DND-41 (cell line): ENCODE measurements around the gene NDUFB2.

ENCODE experiments used
- ATAC-seq: fragments of 200-7000 bp; cut with Tn5 transposase; 3 replicates; pipeline ENCODE4 v1.9.1; 2021; ENCODE audit warnings: low read depth; ENCODE audit not compliant: insufficient read depth
- DNase-seq: peaks from one replicate; pipeline ENCODE4 v3.0.0-alpha.2; 2020
- H2AFZ ChIP-seq: 2 replicates; pipeline ENCODE4 v1.6.0; 2012; ENCODE audit warnings: low read depth, low read length
- H3K27ac ChIP-seq: 2 replicates; pipeline ENCODE4 v1.5.1; 2012; ENCODE audit warnings: low read length, inconsistent platforms
- H3K27me3 ChIP-seq: fragments of 200-600 bp; sonication (generic); 2 replicates; pipeline ENCODE4 v1.6.0; 2012; ENCODE audit warnings: low read length, mild to moderate bottlenecking, inconsistent platforms; ENCODE audit not compliant: insufficient read depth, poor library complexity
- H3K36me3 ChIP-seq: 2 replicates; pipeline ENCODE4 v1.5.1; 2012; ENCODE audit warnings: low read length, inconsistent platforms; ENCODE audit not compliant: insufficient read depth
- H3K4me1 ChIP-seq: 2 replicates; pipeline ENCODE4 v1.5.1; 2012; ENCODE audit warnings: mild to moderate bottlenecking, low read length; ENCODE audit not compliant: insufficient read depth
- H3K4me2 ChIP-seq: 2 replicates; pipeline ENCODE4 v1.6.0; 2012; ENCODE audit warnings: mild to moderate bottlenecking, moderate library complexity, low read length, inconsistent platforms; ENCODE audit not compliant: insufficient read depth
- H3K4me3 ChIP-seq, 2 experiments: fragments of 200-600 bp in 1 of 2; shearing (Covaris generic) in 1 of 2; 2 replicates each; pipeline ENCODE4 v1.5.1; 2012 to 2016; ENCODE audit warnings: inconsistent platforms in 2 of 2, low read length in 2 of 2, mild to moderate bottlenecking in 2 of 2, low read depth in 1 of 2, moderate library complexity in 1 of 2
- H3K79me2 ChIP-seq: 2 replicates; pipeline ENCODE4 v1.6.0; 2012; ENCODE audit warnings: low read length, inconsistent platforms; ENCODE audit not compliant: insufficient read depth
- H3K9ac ChIP-seq: 2 replicates; pipeline ENCODE4 v1.6.0; 2012; ENCODE audit warnings: low read depth, mild to moderate bottlenecking, inconsistent platforms, low read length, moderate library complexity
- H3K9me3 ChIP-seq: 2 replicates; pipeline ENCODE4 v1.5.1; 2012; ENCODE audit warnings: low read length, moderate library complexity, mild to moderate bottlenecking, inconsistent platforms; ENCODE audit not compliant: insufficient read depth, severe bottlenecking
- H4K20me1 ChIP-seq: 2 replicates; pipeline ENCODE4 v1.6.0; 2012; ENCODE audit warnings: low read length; ENCODE audit not compliant: insufficient read depth
- EZH2 ChIP-seq: IDR thresholded peaks from 3 replicates; pipeline ENCODE4 v1.6.1; 2012; ENCODE audit warnings: borderline replicate concordance, low read depth, mild to moderate bottlenecking, moderate library complexity, low read length, inconsistent platforms; ENCODE audit not compliant: severe bottlenecking
- TF ChIP-seq, protein P1 (sequence below): IDR thresholded peaks from 2 replicates; pipeline ENCODE4 v1.5.1; 2012; ENCODE audit warnings: borderline replicate concordance, low read length, moderate library complexity, mild to moderate bottlenecking; ENCODE audit not compliant: poor library complexity, severe bottlenecking; ENCODE audit errors: extremely low read depth

The NDUFB2 gene

DNA sequence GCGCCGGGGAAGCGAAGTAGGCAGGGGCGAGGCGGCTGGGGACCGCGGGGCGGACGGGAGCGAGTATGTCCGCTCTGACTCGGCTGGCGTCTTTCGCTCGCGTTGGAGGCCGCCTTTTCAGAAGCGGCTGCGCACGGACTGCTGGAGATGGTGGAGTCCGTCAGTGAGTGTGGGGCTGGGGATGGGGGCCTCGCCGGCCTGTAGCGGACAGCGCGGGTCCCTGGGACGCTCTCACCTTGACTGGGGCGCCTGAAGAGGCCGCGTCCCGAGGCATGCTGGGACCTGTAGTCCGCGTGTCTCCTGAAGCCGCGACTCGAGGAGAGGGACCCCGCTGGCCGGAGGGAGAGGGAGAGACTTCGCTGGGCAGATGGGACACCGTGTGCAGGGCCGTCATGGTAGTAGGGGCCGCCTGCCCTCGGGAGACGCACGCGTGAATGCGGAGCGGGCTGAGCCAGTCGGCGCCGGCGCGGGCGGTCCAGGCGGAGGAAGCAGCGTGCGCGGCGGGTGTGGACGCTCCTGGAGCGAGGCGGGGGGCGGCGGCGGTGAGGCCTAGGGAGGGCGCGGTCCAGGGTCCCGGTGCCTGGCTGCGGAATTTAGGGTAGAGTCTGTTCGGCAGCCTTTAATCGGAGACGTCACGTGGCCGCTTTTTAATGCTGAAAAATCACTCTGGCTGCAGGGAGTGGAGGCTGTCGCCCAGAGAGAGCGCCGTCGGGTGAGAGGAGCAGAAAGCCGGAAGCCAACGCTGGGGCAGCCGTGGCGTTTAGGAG lies at the start of gene NDUFB2:
TSS of gene NDUFB2 (plus strand) at position 29 of the 767 bp plus-strand sequence. CDS start at position 66, 37 bp downstream.
- ATAC-seq, result peak; percentile 88
- Histone ChIP-seq H2AFZ (peak within 1 kb of the TSS; percentile 95), H3K4me1 (peaks cover 31% of the 10 kb centered on the region), H3K9me3 (no peaks in the 10 kb centered on the region), H3K27ac (peak within 1 kb of the TSS; percentile 75), H3K4me2 (peak within 1 kb of the TSS; percentile 99), H3K4me3 (peak within 1 kb of the TSS; percentile 48 to 93), H3K79me2 (peaks cover 51% of the 10 kb centered on the region), H4K20me1 (peaks cover 22% of the 10 kb centered on the region; the same call in 1 of the 2 replicates), H3K36me3 (peaks cover 26% of the 10 kb centered on the region), H3K9ac (peak within 1 kb of the TSS; percentile 70), H3K27me3 (no peaks in the 10 kb centered on the region)
- DNase-seq, result peak; percentile 69
- no peak for TF ChIP-seq EZH2
- TF ChIP-seq, protein P1, sequence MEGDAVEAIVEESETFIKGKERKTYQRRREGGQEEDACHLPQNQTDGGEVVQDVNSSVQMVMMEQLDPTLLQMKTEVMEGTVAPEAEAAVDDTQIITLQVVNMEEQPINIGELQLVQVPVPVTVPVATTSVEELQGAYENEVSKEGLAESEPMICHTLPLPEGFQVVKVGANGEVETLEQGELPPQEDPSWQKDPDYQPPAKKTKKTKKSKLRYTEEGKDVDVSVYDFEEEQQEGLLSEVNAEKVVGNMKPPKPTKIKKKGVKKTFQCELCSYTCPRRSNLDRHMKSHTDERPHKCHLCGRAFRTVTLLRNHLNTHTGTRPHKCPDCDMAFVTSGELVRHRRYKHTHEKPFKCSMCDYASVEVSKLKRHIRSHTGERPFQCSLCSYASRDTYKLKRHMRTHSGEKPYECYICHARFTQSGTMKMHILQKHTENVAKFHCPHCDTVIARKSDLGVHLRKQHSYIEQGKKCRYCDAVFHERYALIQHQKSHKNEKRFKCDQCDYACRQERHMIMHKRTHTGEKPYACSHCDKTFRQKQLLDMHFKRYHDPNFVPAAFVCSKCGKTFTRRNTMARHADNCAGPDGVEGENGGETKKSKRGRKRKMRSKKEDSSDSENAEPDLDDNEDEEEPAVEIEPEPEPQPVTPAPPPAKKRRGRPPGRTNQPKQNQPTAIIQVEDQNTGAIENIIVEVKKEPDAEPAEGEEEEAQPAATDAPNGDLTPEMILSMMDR, result no peak

DNA sequence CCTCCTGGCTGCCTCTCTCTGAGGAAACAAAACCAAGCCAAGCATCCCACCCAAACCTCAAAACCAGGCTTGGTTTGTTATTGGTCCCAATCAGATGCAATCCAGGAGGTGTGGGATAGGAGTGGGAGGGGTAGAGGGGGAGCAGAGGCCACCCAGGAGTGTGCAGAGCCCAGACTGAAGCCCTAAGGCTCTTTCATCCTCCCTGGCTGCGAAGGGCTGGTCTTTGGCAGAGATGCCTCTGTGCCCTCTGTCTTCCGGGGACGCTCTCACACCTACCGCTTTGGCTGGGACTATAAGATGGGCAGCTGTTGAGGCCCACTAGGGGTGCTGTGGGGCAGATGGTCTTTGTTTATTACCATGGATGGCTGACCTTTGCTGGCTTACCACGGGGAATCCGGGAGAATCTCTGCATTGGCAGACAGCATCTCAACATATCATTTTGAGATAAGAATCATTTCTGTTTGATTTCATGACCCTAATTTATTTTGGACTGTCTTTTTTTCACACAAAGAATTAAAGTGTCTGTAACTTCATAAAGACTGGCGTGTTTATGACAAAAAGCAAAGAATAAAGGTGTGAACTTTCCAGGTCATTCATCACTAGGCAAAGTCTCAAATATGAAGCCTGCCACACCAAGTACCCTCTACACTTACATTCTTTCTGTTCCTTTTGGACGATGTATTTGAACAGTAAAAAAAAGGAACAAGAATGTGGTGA lies 49.4 kb upstream of the NDUFB2 start:
- peak; percentile 13 for DNase-seq
- no peaks in the 10 kb centered on the region for H3K36me3 ChIP-seq
- no peaks in the 10 kb centered on the region for H3K79me2 ChIP-seq
- TF ChIP-seq, protein P1, result peak; percentile 50
- no peak for TF ChIP-seq EZH2
- H3K9ac ChIP-seq, result no peak overlapping the region
- no peaks in the 10 kb centered on the region for H3K9me3 ChIP-seq
- H3K27ac ChIP-seq, result no peak overlapping the region
- no peak overlapping the region for H2AFZ ChIP-seq
- peak; percentile 71 for ATAC-seq
- H3K4me1 ChIP-seq, result no peaks in the 10 kb centered on the region
- no peaks in the 10 kb centered on the region for H4K20me1 ChIP-seq
- no peak overlapping the region for H3K4me3 ChIP-seq
- no peak overlapping the region for H3K4me2 ChIP-seq
- H3K27me3 ChIP-seq, result no peaks in the 10 kb centered on the region

DNA sequence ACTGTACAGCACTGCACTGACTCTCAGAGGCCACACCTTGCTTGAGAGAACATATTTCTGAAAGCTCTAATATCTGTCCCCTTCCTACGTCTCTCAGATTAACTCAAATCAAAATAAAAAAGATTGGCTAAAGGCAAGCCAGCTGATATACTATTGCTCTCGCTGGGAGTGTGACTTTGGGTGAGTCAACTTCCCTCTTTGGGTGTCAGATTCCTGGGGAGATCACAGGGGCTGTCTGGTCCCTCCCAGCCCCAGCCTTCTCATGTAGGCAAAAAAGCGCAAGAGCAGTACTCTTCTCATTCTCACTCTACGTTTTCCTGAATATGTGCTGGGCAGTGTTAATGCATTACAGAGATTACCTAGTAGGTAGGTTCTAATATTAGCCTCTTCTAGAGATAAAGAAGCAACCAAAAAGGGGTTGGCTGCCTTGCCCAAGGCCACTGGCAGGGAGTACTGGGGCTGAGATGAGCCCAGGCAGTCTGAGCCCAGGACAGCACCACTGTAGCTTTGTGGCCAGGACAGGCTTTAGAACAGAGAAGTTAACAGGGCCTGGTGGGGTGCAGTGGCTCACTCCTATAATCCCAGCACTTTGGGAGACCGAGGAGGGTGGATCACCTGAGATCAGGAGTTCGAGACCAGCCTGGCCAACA lies 46.8 kb upstream of the NDUFB2 start:
- H3K4me3 ChIP-seq, result no peak overlapping the region
- H3K27ac ChIP-seq, result no peak overlapping the region
- H4K20me1 ChIP-seq, result no peaks in the 10 kb centered on the region
- H3K79me2 ChIP-seq, result no peaks in the 10 kb centered on the region
- no peak for ATAC-seq
- no peaks in the 10 kb centered on the region for H3K36me3 ChIP-seq
- DNase-seq, result no peak
- TF ChIP-seq, protein P1, result no peak
- no peak for TF ChIP-seq EZH2
- no peak overlapping the region for H2AFZ ChIP-seq
- H3K4me1 ChIP-seq, result peaks cover 5% of the 10 kb centered on the region
- no peaks in the 10 kb centered on the region for H3K9me3 ChIP-seq
- H3K27me3 ChIP-seq, result no peaks in the 10 kb centered on the region
- no peak overlapping the region for H3K9ac ChIP-seq
- no peak overlapping the region for H3K4me2 ChIP-seq
